NOMO-1 treated with DMSO at 0.1 percent for 48 hours (cell line): ENCODE results near the gene PPP1R13B.
"Not testable (repeated sequence)": the region's sequence is repeated elsewhere in the genome, so short reads cannot be mapped to it uniquely, and the experiment has no call there.

Experiments
- DNase-seq: peaks from one replicate; lab custom pipeline; 2025; ENCODE audit not compliant: unreplicated experiment; lab: John Stamatoyannopoulos, UW

The PPP1R13B gene

GRCh38 chr14:103847451-103848174 lies at the start of gene PPP1R13B:
Gene PPP1R13B, minus strand, starts transcription at chr14:103847575. Its CDS starts 268 bp downstream, at chr14:103847307.
- peak; percentile 76 for DNase-seq

GRCh38 chr14:103896578-103896977 lies 49.2 kb upstream of the PPP1R13B start:
- no peak for DNase-seq

DNA sequence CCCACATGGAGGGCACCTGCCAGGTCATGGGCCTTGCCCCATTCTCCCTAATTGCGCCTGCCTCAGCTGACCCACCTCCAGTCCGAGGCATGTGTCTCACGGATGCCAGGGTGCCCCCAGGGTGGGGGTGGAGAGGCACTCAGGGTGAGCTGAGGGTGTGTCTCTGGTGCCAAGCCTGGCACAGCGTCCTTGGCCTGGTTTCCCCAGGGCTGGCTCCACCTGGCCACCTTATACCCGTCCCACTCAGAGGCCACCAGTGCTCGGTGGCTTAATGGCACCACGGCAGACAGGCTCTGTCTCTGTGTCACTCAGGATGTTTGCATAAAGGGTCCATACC lies 47.3 kb upstream of the PPP1R13B start:
- DNase-seq: no peak

DNA sequence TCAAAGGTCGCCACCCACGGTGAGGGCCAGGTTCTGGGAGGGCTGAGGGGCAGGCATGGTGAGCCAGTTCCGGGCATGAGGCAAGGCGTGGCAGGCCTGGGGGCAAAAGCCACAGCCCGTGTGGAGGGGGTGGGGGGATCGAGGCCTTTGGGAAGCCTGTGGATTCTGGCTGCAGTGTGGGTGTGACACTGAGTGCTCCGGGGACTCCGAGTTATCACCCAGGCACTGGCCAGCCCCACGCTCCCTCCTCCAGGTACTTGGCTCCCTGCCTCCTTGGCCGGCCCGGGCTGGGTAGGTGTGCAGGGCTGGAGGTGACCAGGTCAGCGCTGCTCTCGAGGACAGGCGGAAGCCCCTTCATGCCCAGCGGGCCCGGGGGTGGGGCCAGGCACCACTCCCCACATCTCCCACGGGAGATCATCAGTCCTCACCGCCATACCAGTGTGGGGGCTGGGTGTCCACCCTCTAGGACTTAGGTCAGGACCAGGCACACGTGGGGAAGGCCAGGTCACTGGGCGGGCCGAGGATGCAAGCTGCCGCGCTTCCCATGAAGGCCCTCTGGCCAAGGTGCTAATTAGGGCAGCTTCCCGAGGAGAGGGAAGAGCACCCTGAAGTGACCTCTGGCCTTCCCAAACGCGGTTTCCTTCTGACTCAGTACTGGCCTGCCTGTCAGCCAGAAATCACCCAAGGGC lies 46.8 kb upstream of the PPP1R13B start:
- no peak for DNase-seq

DNA sequence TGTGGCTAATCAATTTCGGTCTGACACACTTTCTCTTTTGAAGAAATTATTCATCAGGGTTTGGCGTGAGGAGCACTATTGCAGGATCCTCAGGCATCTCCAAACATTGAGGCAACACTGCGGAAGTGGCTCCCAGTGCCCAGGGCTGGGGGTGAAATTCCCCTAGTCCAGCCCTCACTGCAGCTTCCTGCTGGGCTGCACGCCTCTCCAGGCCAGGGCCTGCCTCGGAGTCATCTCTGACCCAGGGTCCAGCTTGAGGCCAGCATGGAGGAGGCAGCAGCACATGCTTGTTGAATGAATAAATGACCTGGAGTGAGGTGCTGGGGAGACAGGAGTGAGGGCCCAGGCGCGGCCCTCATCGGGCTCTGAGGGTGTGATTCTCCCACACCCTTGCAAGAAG lies 44.9 kb upstream of the PPP1R13B start:
- DNase-seq: no peak

DNA sequence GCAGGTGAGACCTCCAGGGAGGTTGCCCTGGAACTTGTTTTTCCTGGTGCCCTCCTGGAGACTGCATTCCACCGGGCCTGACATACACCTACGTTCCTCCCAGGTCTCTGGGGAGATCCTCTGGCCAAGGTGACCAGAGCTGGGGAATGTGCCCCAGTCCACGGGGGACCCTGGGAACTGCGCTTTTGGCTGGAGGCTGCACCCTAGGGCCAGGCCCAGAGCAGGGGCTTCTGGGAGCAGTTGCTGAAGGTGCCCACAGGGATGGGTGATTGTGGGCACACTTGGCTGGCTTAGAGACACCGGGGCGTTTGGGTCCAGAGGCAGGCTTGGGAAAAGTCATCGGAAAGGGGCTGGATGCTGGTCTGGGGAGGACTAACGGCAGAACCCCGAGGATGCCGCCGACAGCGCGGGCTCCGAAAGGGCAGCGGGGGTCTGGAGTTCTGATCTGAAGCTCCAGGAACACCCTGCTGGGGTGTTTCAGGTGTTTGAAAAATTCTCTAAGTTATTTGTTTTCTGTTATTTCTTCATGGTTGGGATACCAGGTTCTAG lies 44.4 kb upstream of the PPP1R13B start:
- DNase-seq: no peak

- no peak for DNase-seq
These were observed 43.7 kb upstream of the PPP1R13B start for GRCh38 chr14:103890821-103891666.

DNA sequence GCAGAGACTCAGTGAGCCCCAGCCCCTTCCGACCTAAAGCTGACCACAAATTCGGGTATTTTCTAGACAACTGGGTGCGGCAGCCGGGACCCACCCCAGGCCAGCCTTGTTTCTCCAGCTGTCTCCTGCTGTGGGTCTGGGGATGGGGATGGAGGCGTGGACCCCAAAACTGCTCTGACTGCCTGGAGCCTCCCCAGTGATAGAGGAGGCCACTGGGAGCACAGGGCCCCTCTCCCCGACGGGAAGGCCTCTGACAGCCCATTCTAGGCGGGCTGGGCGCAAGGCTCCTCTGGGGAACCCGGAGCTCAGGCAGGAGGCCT lies 42.6 kb upstream of the PPP1R13B start:
- DNase-seq: no peak

GRCh38 chr14:103889313-103890051 lies 42.1 kb upstream of the PPP1R13B start:
- DNase-seq: no peak

- not testable (repeated sequence) for DNase-seq
These were observed 41.6 kb upstream of the PPP1R13B start for GRCh38 chr14:103889002-103889312.

- no peak for DNase-seq
These were observed 40.3 kb upstream of the PPP1R13B start for GRCh38 chr14:103887557-103888115.

GRCh38 chr14:103887170-103887501 lies 39.8 kb upstream of the PPP1R13B start:
- DNase-seq: no peak

DNA sequence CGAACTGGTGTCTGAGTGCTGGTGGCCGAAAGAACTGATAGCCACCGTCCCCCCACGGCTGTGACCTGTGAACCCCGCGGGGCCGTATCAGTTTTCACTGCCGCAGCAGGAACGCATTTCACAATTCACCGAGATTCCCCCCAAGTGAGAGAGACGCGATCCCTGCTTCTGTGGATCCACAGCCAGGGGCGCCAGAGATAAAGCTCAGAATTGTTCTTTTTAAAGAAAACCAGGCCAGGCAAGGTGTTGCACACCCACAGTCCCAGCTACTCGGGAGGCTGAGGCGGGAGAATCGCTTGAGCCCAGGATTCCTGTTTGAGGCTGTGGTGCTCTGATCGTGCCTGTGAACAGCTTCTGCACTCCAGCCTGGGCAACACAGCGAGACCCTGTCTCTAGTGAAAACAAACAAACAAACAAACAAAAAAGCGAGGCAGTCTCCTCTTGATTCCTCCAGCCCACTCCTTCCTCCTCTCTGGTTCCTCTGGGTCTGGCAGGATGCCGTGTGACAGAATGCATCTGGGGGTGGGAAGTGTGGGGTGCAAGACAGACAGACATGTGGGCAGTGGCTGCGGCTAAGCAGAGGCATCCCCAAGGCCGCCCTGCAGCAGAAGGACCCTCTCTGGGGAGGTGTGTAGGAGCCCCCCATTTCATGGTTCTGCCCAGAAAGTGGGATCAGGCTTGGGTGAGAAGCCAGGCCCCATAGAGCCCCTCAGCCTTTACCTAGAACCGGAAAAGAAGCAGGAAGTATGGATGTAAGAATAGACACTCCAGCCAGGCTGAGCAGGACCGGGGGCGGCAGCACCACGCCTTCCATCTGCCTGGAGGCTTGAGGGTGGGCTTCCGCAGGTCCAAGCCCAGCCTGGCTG lies 39.2 kb upstream of the PPP1R13B start:
- DNase-seq: no peak

GRCh38 chr14:103885509-103885932 lies 38.1 kb upstream of the PPP1R13B start:
- no peak for DNase-seq

DNA sequence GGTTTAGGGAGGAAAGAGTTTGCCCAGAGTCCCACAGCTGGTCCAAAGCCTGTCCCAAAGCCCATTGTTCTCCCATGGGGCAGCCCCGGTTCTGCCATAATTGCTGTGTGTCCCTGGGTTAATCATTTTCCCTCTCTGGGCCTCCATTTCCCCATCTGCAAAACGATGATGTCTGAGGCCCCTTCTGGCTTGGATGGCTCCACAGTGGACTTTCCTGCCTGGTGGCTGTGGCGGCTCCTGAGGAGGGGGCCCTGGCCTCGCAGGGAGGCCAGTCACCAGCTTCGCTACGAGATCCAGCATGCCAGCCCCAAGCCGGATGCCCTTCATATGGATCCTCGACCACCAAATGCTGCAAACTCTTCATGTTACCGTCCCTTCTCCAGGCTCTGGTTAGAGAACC lies 37.5 kb upstream of the PPP1R13B start:
- no peak for DNase-seq

- DNase-seq: no peak
These were observed 35.8 kb upstream of the PPP1R13B start for GRCh38 chr14:103883263-103883523.

GRCh38 chr14:103882503-103883262 lies 35.3 kb upstream of the PPP1R13B start:
- DNase-seq: no peak

DNA sequence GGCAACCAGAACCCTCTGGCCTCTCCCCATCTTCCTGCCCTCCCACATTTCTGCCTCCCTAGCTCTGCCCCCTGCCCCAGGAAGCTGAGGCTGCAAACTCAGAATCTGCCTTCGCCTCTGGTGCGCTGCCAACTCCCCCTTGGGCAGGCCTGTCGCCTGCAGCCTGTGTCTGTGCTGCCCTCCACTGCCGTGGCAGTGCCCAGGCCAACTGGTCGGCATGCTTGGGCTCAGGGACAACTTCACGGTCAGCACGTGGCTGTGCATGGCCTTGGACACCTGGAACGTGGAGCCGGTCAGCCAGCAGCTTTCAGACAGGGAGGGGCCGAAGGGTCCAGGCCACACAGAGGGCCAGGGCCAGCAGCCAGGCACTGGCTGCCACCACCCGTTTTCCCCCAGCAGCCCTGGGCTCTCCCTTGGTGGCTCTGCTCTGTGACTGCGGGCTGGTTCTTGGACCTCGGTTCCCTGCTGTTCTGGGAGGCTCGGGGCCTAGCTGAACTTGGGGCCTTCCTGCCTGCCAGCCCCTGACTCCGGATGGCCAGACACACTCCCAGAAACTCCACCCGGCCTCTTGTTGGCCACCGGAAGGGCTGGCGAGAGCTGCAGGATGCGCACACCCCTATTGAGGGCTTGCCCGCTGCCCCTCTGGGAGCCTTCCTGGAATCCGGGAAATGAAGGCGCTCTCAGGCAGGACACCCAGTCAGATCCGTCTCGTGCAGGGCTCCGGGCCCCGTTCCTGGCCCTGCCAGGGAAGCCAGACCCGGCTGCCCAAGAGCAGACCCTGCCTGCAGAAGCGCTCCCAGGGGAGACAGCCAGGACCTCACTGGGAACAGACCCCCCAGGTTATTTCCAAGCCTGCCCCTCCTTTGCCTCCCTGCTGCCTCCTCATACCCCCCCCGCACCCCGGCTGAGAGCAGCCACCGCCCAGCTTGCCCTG lies 34.2 kb upstream of the PPP1R13B start:
- DNase-seq: no peak
